ENCODE measurements around the gene SOX12.
"Not testable (repeated sequence)": the region's sequence is repeated elsewhere in the genome, so short reads cannot be mapped to it uniquely, and the experiment has no call there.

SOX12 gene

DNA sequence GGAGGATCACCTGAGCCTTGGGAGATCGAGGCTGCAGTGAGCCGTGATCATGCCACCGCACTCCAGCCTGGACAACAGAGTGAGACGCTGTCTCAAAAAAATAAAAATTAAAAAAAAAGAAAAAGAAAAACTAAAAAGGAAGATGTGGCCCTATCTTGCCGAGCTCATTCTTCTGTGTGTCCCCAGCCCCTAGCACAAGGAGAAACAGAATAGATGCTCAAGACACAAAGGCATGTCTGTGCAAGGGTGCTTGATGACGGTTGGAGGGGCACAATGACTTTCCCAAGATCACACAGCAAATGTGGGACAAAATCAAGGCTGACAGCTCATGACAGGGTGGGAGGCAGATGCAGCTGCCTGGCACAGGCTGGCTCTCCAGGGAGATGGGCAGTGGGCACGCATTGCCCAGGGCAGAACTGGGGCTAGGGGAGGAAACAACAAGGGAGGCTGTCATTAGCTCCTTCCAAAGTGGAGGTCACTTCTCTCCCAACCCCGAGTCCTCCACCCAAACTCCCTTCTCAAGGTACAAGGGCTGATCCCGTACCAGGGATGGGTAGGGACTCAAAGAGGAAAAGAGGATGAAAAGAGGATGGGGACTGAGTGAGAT lies 20.8 kb downstream of the SOX12 start:
- Histone ChIP-seq H3K27me3 (0 out of 2 replicates have a peak, but pooled peaks cover 4% of the 10 kb centered on the region), H3K4me1 (peaks cover 19% of the 10 kb centered on the region), H3K27ac (peak overlapping the region; percentile 44; the same call in 1 of the 2 replicates), H3K4me2 (peak overlapping the region; percentile 97), H3K9me3 (0 out of 2 replicates have a peak, but pooled peaks cover 3% of the 10 kb centered on the region), H3K4me3 (peak overlapping the region; percentile 71), H3K9ac (peak overlapping the region; percentile 78), H3K36me3 (peaks cover 14% of the 10 kb centered on the region), H4K20me1 (no peaks in the 10 kb centered on the region)
- no peak for TF ChIP-seq Cebpa-rat (IDR thresholded peaks at IDR 0.05)

DNA sequence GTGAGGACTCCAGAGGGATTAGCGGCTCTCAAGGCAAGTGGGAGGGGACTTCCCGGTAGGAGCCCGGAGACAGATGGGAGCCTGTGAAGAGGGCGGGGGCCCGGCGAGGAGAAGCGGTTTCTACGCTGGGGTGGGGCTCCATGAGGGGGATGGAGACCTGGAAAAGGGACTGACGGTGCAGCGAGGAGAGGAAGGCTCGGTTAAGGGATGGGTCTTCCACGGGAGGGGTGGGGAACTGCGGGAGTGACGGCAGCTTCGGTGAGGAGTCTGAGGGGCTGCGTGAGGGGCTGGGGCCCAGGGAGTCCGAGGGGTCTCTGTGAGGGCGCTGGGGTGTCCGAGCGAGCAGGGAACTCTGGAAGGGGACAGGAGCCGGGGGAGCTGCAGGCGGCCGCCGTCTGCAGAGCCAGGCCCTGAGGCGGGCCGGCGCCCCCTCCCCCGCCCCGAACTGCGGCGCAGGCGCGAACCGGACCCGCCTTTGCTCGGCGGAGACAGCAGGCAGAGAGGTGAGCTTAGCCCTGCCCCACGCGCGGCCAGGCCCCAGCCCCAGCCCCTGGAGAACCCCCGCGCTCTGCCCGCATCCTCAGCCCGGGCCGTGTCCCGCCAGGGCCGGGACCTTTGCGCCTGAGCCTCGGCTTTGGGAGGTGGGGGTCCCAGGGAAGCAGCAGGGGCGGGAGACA lies 21.4 kb downstream of the SOX12 start, which contains the start of gene NRSN2:
NRSN2 (plus strand) TSS at position 472 of the 677 bp plus-strand sequence. CDS start 2,533 bp downstream, outside the sequence.
- TF ChIP-seq Cebpa-rat (IDR thresholded peaks at IDR 0.05) = no peak
- H3K4me2 ChIP-seq = peak within 1 kb of the TSS; percentile 97
- H3K27ac ChIP-seq = peak within 1 kb of the TSS; percentile 44
- peak within 1 kb of the TSS; percentile 78 for H3K9ac ChIP-seq
- peaks cover 13% of the 10 kb centered on the region for H3K36me3 ChIP-seq
- 0 out of 2 replicates have a peak, but pooled peaks cover 1% of the 10 kb centered on the region for H3K9me3 ChIP-seq
- H3K4me1 ChIP-seq = peaks cover 19% of the 10 kb centered on the region
- no peaks in the 10 kb centered on the region for H4K20me1 ChIP-seq
- H3K4me3 ChIP-seq = peak within 1 kb of the TSS; percentile 71
- 0 out of 2 replicates have a peak, but pooled peaks cover 4% of the 10 kb centered on the region for H3K27me3 ChIP-seq

DNA sequence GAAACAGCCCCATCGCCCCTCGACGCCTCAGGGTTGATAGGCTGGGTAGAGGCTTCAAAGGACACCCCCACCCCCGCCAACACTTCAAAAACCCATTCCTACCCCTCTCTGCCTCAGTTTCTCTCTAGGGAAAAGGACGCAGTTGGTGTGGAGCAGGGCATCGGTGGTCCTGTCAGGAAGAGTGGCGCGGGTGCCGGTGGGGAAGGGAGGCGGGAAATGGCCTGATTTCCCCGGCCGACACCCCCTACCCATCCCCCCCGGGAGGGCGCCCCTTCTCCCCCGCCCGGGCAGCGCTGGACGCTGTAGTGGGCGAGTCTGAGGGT lies 21.9 kb downstream of the SOX12 start:
- no peak for TF ChIP-seq Cebpa-rat (IDR thresholded peaks at IDR 0.05)
- Histone ChIP-seq H3K9ac (peak overlapping the region; percentile 78), H3K27me3 (0 out of 2 replicates have a peak, but pooled peaks cover 4% of the 10 kb centered on the region), H3K9me3 (no peaks in the 10 kb centered on the region), H3K4me1 (peaks cover 19% of the 10 kb centered on the region), H3K4me2 (peak overlapping the region; percentile 97), H3K27ac (peak overlapping the region; percentile 44), H4K20me1 (no peaks in the 10 kb centered on the region), H3K4me3 (peak overlapping the region; percentile 71), H3K36me3 (peaks cover 11% of the 10 kb centered on the region)

DNA sequence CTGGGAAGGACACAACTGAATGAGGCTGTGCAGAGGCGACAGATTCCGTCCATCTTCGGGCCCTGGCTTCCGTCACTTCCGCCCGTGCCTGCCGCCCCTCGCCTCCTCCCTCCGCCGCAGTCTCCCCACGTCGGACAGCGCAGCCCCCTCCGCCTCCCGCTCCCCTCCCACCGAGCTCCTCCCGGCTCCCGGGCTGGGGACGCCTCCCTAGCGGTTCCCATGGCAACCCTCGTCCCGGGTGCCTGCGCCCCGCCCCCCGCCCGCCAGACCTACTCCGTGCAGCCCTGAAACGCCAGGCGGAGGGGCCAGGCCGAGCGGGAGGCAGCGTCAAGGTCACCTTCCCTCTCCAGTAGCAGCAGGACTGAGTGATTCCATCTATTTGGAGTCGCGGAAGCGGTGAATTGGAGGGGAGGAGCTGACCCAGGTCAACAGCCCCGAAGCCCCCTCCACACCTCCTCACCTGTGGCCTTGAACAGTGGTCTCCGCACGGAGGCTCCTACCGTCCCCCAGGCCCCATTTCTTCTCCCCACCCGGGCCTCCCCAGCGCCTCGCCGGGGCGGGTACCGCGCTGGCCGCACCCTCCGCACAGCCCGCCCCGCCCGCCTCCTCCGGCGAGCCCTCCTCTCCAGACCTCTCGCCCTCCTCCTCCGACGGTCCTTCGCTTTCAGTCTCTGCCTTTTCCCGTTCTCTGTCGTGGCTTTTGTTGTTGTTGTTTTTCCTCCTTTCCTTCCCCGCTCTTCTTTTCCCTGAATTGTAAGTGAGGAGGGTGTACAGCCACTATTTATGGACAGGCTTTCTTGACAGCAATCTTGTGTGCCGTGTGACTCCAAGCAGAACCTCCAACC lies 22.5 kb downstream of the SOX12 start:
- Histone ChIP-seq H3K4me1 (peaks cover 19% of the 10 kb centered on the region), H3K36me3 (peaks cover 11% of the 10 kb centered on the region), H4K20me1 (no peaks in the 10 kb centered on the region), H3K27ac (peak overlapping the region; percentile 44), H3K4me3 (peak overlapping the region; percentile 71), H3K9me3 (no peaks in the 10 kb centered on the region), H3K4me2 (peak overlapping the region; percentile 97), H3K27me3 (0 out of 2 replicates have a peak, but pooled peaks cover 4% of the 10 kb centered on the region), H3K9ac (peak overlapping the region; percentile 78)
- no peak for TF ChIP-seq Cebpa-rat (IDR thresholded peaks at IDR 0.05)

DNA sequence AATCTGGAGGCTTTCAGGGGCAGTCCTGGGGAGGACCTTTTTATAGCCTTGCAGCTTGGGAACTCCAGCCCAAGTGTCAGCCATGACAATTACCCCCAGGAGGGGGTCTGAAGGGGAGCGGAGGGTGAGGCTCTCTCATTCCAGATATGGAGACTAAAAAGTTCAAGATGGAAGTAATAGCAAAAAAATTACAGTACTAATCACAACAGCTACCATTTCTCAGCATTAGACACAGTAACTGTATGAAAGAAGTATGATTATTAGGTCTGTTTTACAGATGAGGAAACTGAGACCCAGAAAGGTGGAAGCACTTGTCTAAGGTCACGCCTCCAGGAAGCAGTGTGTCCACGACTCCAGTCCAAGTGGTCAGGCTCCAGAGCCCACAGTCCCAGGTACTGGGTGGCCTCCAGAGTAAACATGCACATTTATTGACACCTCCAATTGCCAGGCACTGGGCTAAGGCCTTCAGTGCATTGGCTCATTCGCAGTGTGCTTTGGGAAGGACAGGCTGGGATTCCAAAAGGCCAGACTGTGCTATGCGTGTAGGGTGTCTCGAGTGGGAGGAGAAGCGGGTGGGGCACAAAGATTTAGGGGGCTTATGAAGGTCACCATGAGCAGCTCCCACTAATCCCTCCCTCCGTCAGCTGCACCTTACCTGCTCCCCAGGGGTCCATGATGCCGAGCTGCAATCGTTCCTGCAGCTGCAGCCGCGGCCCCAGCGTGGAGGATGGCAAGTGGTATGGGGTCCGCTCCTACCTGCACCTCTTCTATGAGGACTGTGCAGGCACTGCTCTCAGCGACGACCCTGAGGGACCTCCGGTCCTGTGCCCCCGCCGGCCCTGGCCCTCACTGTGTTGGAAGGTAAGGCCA lies 23.9 kb downstream of the SOX12 start:
- Histone ChIP-seq H4K20me1 (no peaks in the 10 kb centered on the region), H3K4me1 (peaks cover 19% of the 10 kb centered on the region), H3K4me2 (no peak overlapping the region), H3K9ac (no peak overlapping the region), H3K27me3 (0 out of 2 replicates have a peak, but pooled peaks cover 4% of the 10 kb centered on the region), H3K27ac (no peak overlapping the region), H3K9me3 (no peaks in the 10 kb centered on the region), H3K4me3 (no peak overlapping the region), H3K36me3 (peaks cover 16% of the 10 kb centered on the region)
- TF ChIP-seq Cebpa-rat (IDR thresholded peaks at IDR 0.05) = no peak

DNA sequence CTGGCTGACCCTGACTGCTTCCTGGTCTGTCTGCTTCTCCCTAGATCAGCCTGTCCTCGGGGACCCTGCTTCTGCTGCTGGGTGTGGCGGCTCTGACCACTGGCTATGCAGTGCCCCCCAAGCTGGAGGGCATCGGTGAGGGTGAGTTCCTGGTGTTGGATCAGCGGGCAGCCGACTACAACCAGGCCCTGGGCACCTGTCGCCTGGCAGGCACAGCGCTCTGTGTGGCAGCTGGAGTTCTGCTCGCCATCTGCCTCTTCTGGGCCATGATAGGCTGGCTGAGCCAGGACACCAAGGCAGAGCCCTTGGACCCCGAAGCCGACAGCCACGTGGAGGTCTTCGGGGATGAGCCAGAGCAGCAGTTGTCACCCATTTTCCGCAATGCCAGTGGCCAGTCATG lies 27.8 kb downstream of the SOX12 start:
- TF ChIP-seq Cebpa-rat (IDR thresholded peaks at IDR 0.05) = no peak
- 0 out of 2 replicates have a peak, but pooled peaks cover 4% of the 10 kb centered on the region for H3K27me3 ChIP-seq
- H3K9ac ChIP-seq = no peak overlapping the region
- H3K27ac ChIP-seq = no peak overlapping the region
- no peaks in the 10 kb centered on the region for H3K9me3 ChIP-seq
- H4K20me1 ChIP-seq = no peaks in the 10 kb centered on the region
- H3K4me2 ChIP-seq = no peak overlapping the region
- peaks cover 22% of the 10 kb centered on the region for H3K4me1 ChIP-seq
- no peak overlapping the region for H3K4me3 ChIP-seq
- peaks cover 16% of the 10 kb centered on the region for H3K36me3 ChIP-seq

DNA sequence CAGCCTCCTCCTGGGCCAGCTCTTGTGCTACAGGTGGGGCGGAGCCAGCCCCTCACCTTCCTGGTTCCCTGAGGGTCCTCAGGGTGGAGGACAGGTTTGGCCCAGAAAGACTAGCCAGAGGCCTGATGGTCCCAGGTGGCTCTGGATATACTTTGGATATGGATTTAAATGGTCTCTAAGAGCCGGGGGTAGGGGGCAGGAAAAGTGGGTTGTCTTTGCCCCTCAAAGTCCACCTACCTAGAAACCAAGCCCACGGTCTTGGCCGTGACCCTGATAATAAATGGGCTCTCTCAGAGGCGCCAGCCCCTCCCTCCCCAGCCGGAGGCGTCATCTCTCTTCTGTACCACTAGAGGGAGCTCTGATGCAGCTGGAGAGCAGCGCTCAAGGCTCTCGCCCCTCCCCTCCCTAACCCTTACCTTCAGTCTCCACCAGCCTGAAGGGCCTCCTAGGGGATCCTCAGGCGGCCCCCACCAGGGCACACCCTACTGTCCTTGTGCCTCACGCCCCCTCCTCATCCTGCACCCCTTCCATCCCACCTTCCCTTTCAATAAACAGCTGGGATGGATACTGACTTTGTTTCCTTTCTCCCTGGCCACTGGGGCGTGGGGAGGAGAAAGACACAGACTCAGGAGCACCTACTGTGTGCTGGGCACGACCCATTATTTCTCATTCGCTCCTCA lies 29.1 kb downstream of the SOX12 start:
- H3K4me2 ChIP-seq = no peak overlapping the region
- H3K9ac ChIP-seq = no peak overlapping the region
- peaks cover 25% of the 10 kb centered on the region for H3K4me1 ChIP-seq
- no peak overlapping the region for H3K4me3 ChIP-seq
- no peak for TF ChIP-seq Cebpa-rat (IDR thresholded peaks at IDR 0.05)
- no peaks in the 10 kb centered on the region for H4K20me1 ChIP-seq
- H3K36me3 ChIP-seq = peaks cover 12% of the 10 kb centered on the region
- H3K27me3 ChIP-seq = no peaks in the 10 kb centered on the region
- no peak overlapping the region for H3K27ac ChIP-seq
- no peaks in the 10 kb centered on the region for H3K9me3 ChIP-seq

DNA sequence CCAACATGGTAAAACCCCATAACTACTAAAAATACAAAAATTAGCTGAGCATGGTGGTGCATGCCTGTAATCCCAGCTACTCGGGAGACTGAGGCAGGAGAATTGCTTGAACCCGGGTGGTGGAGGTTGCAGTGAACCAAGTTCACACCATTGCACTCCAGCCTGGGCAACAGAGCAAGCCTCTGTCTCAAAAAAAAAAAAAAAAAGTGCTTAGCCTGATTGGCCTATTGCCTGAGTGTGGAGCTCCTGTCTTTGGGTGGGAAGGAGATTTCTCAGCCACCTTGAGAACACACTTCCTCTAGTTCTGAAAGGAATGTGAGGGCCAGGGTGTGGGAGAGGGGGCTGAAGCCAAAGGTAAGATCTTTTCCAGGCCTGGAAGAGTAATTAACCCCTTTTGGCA lies 30.8 kb downstream of the SOX12 start:
- H4K20me1 ChIP-seq, H3K27ac ChIP-seq, H3K36me3 ChIP-seq, H3K9me3 ChIP-seq, H3K27me3 ChIP-seq, H3K4me2 ChIP-seq, H3K9ac ChIP-seq, H3K4me3 ChIP-seq: not testable (repeated sequence)
- peaks cover 40% of the 10 kb centered on the region for H3K4me1 ChIP-seq
